NOMO-1 (cell line): ENCODE data around the gene GNLY.
"Not testable (repeated sequence)": the region's sequence is repeated elsewhere in the genome, so short reads cannot be mapped to it uniquely, and the experiment has no call there.

ENCODE experiments used
- DNase-seq, 2 experiments: peaks; one replicate each; lab custom pipeline; 2025; ENCODE audit not compliant: unreplicated experiment in 2 of 2; lab: John Stamatoyannopoulos, UW

GNLY gene

GRCh38 chr2:85663594-85664565 lies 30.3 kb upstream of the GNLY start:
- DNase-seq = no peak

- DNase-seq = no peak
Observed at GRCh38 chr2:85665264-85665937, 28.8 kb upstream of the GNLY start.

- DNase-seq = no peak
Observed at GRCh38 chr2:85666016-85666415, 28.1 kb upstream of the GNLY start.

- peak; percentile 43 to 59 for DNase-seq
Observed at GRCh38 chr2:85666435-85667316, 27.5 kb upstream of the GNLY start.

GRCh38 chr2:85667561-85668008 lies 26.6 kb upstream of the GNLY start:
- no peak for DNase-seq

GRCh38 chr2:85668009-85668856 lies 25.9 kb upstream of the GNLY start, which contains the start of gene SFTPB:
TSS of gene SFTPB (minus strand) at chr2:85668199. CDS start at chr2:85668183, 16 bp downstream.
- no peak for DNase-seq

- DNase-seq = no peak
Observed at GRCh38 chr2:85668857-85669142, 25.4 kb upstream of the GNLY start.

GRCh38 chr2:85669549-85669948 lies 24.6 kb upstream of the GNLY start:
- peak in 1 of 2 experiments; percentile 36 for DNase-seq

GRCh38 chr2:85670416-85670815 lies 23.7 kb upstream of the GNLY start:
- DNase-seq = not testable (repeated sequence)

- peak; percentile 64 to 74 for DNase-seq
Observed at GRCh38 chr2:85672456-85672855, 21.7 kb upstream of the GNLY start.

- no peak for DNase-seq
Observed at GRCh38 chr2:85673716-85674375, 20.3 kb upstream of the GNLY start.

GRCh38 chr2:85674417-85674816 lies 19.7 kb upstream of the GNLY start:
- DNase-seq = peak in 1 of 2 experiments; percentile 18

- no peak for DNase-seq
Observed at GRCh38 chr2:85675427-85675826, 18.7 kb upstream of the GNLY start.

GRCh38 chr2:85675866-85676548 lies 18.2 kb upstream of the GNLY start:
- no peak for DNase-seq

GRCh38 chr2:85678377-85678776 lies 15.8 kb upstream of the GNLY start:
- DNase-seq = no peak

GRCh38 chr2:85678794-85679672 lies 15.1 kb upstream of the GNLY start:
- peak; percentile 52 to 57 for DNase-seq

- no peak for DNase-seq
Observed at GRCh38 chr2:85680707-85681371, 13.3 kb upstream of the GNLY start.
